HG02884 (cell line): Measurements from ENCODE around the gene TMEM126B.

Source experiments
- ATAC-seq: cut with Tn5 transposase; IDR thresholded peaks from one replicate; pipeline ENCODE4 v1.9.1; 2021; ENCODE audit warnings: mild to moderate bottlenecking, moderate library complexity; ENCODE audit not compliant: unreplicated experiment

Gene TMEM126B

DNA sequence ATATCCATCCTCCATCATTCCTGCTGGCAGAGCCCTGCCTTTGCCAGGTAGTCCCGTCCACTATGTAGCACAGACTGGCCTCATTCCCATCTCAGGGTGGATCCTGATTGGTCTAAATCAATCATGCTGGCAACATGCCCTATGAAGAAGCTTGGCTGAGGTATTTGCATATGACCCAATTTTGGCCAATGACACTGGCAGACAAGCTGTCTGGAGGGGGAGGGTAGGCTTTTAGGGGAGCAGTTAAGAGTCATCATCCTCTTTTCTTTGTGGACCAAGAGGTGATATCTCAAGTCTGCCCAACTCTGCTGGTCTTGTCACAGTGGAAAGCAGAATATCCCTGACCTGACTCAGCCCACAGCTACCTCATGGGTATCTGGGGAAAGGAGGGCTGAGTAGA lies 52.5 kb downstream of the TMEM126B start:
- ATAC-seq = no peak

DNA sequence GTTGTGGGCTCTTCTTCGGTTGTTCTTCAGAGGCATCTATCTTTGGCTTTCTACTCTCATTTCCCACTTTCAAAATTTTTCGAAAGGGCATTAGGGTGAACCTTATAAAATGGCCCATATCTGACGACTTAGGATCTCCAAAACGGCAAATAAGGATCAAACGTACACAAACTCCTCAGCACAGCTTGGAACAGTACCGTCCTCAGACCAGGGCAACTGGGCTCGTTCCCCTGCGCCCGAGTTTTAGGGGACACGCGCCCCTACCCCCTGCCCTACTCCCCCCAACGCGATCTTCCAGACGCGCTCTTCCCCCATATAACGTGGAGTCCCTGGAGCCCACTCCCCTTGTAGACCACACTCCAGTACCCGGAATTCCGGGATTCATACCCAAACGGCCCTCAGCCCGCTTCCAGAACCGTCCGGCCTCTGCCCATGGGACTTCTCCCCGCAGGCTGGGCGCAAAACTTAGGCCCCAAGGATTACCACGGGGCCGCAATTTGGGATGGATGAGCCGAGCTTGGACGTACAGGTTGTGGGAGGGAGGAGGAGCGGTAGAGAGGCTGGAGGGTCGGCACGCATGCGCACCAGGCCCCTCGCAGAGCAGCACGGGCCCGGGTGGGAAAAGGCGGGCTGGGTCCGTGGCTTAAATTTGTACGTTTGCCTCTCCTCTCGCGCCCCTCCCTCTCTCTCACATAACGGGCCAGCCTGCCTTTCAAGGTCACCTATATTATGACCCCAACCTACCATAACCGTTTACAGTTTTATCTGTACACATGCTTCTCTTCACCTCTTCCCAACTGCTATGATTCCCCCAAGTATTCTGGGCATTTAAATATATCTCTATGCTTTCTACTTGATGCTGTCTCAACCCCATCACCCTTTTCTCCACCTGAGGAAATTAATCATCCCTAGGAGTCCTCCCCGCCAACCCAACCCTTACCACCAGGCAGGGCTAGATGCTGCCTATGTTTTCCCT lies 54.2 kb downstream of the TMEM126B start:
- peak; percentile 84 for ATAC-seq

DNA sequence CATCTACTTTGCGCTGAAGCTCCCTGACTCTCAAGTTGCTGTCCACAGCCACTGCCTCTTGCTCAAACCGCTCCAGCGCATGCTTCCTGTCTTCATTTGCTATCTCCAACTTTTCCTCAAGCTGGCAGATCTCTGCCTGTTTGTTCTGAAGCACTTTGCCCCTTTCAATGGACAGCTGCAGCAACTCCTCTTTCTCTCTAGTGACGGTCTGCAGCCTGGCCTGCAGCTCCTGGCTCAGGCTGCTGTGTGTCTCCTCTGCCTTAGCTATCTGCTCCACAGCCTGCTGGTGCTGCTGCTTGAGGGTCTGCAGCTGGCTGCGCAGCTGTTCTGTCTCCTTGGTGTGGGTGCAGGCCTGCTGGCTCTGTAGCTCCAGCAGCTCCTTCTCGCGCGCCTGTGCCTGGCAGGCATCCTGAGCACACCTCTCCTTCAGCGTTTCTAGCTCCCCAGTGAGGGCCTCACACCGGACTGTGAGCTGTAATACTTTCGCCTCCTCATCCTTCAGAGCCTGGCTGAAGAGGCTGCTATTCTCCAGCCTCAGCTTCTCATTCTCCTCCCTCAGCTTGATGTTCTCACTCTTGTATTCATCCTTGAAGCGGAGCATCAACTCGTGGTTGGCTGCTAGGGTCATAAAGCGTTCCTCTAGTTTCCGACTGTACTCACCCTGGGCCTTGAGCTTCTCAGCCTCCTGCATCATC lies 56.9 kb downstream of the TMEM126B start:
- no peak for ATAC-seq

DNA sequence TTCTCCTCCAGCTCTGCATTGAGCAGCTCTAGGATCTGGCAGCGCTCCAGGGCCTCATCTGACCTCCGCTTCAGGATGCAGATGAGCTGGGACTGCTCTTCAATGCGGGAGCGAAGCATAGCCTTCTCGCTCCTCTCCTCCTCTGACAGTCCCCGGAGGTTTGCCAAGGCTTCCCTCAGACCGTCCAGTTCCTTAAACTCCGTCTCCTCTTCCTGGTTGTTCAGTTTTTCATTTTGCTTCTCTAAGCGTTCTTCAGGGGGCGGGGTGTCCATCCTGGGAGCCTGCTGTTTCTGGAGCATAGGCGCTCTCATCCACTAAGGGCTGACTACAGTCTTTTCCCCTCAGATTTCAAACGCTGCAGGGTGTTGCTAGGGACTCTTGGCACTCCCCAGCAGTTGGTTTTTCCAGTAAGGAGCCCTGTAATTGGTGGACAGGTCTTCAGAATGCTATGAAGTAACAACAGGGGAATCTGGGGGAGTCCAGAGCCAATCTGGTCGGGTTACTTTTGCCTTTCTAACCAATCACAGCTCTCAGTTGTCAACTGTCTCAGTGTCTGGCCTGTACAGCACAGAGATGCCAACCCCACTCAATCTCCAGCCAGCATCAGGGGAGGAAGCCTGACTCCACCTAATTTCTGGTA lies 57.5 kb downstream of the TMEM126B start, which contains the start of gene CCDC89:
Gene CCDC89, minus strand, starts transcription at position 376 of the 640 bp plus-strand sequence. Its CDS starts 65 bp downstream, at position 311.
- no peak for ATAC-seq
